ENCODE results near the gene OR2M5.

OR2M5 gene

DNA sequence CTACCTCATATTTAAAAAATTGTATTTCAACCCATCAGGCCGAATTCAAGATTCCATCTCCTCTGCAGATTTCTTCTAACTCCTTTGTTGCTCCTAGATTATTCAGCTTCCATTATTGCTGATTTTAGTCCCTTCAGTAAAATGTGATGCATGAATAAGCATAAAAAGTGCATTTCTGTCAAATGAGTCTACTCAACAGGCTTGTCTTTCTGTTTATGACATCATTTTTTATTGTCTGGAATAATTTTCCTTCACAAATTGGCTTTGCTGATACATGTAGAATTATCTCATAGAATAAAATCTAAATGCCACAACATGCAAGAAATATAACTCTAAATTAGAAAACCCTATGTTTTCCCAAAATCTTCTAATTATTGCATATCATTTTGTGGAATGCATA, 1.6 kb upstream of the OR2M5 start:
- TF ChIP-seq POLR2AphosphoS5 (IDR thresholded peaks at IDR 0.05; ENCODE audit: borderline replicate concordance, low read depth, low read length) (no peak), EZH2 (IDR thresholded peaks at IDR 0.05) (no peak), FOXP2 (optimal IDR thresholded peaks at IDR 0.05; ENCODE audit: control extremely low read depth, extremely low read length, insufficient read depth) (no peak)
- Histone ChIP-seq H3K27ac (no peak overlapping the region), H3K9ac (ENCODE audit: insufficient read length) (no peak overlapping the region), H3K4me3 (no peak overlapping the region), H3K36me3 (ENCODE audit: insufficient read depth, low read length) (no peaks in the 10 kb centered on the region), H3K9me3 (ENCODE audit: low read depth, low read length) (no peaks in the 10 kb centered on the region)
- no peak for DNase-seq (ENCODE audit: low read depth, low spot score)

DNA sequence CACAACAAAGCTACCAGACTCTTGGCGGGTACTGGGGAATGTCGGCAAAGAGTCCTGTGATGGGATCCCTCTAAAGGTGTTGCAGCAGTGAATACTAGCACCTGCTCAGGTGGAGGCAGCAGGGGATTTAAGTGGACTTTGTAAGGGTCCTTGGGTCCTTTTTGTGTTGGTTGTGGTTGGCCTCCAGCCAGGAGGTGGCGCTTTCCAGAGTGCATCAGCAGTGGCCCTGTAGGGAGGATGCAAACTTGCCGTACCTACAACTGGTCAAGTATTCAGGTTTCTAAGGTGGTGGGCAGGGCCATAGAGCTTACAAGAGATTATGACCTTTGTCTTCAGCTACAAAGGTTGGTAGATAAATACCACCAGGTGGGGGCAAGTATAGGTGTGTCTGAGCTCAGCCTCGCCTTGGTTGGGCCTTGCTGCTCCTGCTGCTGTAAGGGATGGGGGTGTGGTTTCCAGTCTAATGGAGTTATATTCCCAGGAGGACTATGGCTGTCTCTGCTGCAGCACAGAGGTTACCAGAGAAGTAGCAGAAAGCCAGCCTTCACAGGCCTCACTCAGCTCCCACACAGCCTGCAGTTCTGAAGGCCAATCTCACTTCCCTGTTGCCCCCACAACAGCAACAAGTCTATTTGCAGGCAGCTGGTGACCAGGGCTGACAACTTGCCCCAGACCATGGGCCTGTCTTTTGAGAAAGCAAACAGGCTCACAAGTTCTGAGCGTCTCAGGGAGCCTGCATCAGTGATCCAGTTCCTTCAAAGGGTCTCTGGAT, 7.3 kb downstream of the OR2M5 start:
- Histone ChIP-seq H3K27ac (no peak overlapping the region), H3K4me3 (no peak overlapping the region), H3K9ac (ENCODE audit: insufficient read length) (no peak overlapping the region), H3K36me3 (ENCODE audit: insufficient read depth, low read length) (no peaks in the 10 kb centered on the region), H3K9me3 (ENCODE audit: low read depth, low read length) (no peaks in the 10 kb centered on the region)
- TF ChIP-seq FOXP2 (optimal IDR thresholded peaks at IDR 0.05; ENCODE audit: control extremely low read depth, extremely low read length, insufficient read depth) (no peak), POLR2AphosphoS5 (IDR thresholded peaks at IDR 0.05; ENCODE audit: borderline replicate concordance, low read depth, low read length) (no peak), EZH2 (IDR thresholded peaks at IDR 0.05) (no peak)
- DNase-seq (ENCODE audit: low read depth, low spot score) = no peak

DNA sequence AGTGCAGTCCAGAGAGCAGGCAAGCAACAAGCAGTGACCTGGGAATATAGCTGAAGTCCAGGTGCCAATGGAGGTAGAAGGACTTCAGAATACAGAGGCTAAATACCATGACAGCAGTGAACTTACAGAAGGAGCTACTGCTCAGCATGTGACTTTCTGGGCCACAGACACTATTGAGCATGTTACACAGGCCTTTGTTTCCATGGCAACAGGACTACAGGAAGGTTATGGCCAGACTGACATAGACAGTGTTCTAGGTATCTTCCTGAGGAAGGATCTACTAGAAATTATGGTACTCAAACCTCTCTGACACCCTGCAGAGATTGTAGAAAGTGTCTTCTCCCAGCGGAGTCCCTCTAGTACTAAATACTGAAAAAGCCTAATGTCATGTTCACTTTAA, 11.0 kb downstream of the OR2M5 start:
- no peaks in the 10 kb centered on the region for H3K9me3 ChIP-seq (ENCODE audit: low read depth, low read length)

DNA sequence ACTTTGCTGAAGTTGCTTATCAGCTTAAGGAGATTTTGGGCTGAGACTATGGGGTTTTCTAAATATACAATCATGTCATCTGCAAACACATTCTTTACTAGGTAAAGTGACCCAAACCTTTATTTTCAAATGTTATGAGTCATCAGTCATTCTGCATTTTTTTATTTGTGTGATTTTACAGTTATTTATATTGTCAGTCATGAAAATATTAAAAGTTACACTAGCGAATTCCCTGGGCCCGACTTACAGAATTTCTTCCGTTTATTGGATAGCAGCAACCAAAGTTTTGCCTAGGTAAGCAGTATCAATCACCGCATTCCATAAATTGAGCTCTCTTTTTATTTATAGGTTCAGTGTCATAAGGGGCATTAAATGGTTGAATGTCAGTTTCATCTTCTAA, 13.8 kb downstream of the OR2M5 start:
- no peak overlapping the region for H3K27ac ChIP-seq

More for the DNA sequence above, 11.0 kb downstream of the OR2M5 start:
- Histone ChIP-seq H3K9ac (ENCODE audit: insufficient read length) (no peak overlapping the region), H3K4me3 (no peak overlapping the region), H3K36me3 (ENCODE audit: insufficient read depth, low read length) (no peaks in the 10 kb centered on the region), H3K27ac (no peak overlapping the region)
- TF ChIP-seq FOXP2 (optimal IDR thresholded peaks at IDR 0.05; ENCODE audit: control extremely low read depth, extremely low read length, insufficient read depth) = no peak
- TF ChIP-seq POLR2AphosphoS5 (IDR thresholded peaks at IDR 0.05; ENCODE audit: borderline replicate concordance, low read depth, low read length) = no peak
- no peak for TF ChIP-seq EZH2 (IDR thresholded peaks at IDR 0.05)
- DNase-seq (ENCODE audit: low read depth, low spot score) = no peak

DNA sequence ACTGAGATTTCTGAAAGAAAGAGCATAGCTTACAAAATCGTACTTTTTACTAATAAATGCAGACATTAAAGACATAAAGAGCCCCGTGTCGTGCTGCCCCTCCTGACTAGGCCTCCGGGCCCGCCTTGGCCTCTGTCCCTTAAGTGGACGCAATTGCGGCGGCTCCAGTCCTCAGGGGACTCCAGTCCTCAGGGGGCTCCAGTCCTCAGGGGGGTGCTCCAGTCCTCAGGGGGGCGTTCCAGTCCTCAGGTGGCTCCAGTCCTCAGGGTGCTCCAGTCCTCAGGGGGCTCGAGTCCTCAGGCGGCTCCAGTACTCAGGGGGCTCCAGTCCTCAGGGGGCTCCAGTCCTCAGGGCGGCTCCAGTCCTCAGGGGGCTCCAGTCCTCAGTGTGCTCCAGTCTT, 19.1 kb downstream of the OR2M5 start:
- no peak for TF ChIP-seq EZH2 (IDR thresholded peaks at IDR 0.05)
- no peak for TF ChIP-seq POLR2AphosphoS5 (IDR thresholded peaks at IDR 0.05; ENCODE audit: borderline replicate concordance, low read depth, low read length)
- no peak for TF ChIP-seq FOXP2 (optimal IDR thresholded peaks at IDR 0.05; ENCODE audit: control extremely low read depth, extremely low read length, insufficient read depth)
- H3K27ac ChIP-seq = no peak overlapping the region
- no peak overlapping the region for H3K4me3 ChIP-seq
- H3K9ac ChIP-seq (ENCODE audit: insufficient read length) = no peak overlapping the region
- no peak for DNase-seq (ENCODE audit: low read depth, low spot score)
- no peaks in the 10 kb centered on the region for H3K9me3 ChIP-seq (ENCODE audit: low read depth, low read length)
- no peaks in the 10 kb centered on the region for H3K36me3 ChIP-seq (ENCODE audit: insufficient read depth, low read length)

More for the DNA sequence above, 13.8 kb downstream of the OR2M5 start:
- TF ChIP-seq POLR2AphosphoS5 (IDR thresholded peaks at IDR 0.05; ENCODE audit: borderline replicate concordance, low read depth, low read length) = no peak
- TF ChIP-seq EZH2 (IDR thresholded peaks at IDR 0.05) = no peak
- no peak for TF ChIP-seq FOXP2 (optimal IDR thresholded peaks at IDR 0.05; ENCODE audit: control extremely low read depth, extremely low read length, insufficient read depth)
- Histone ChIP-seq H3K9ac (ENCODE audit: insufficient read length) (no peak overlapping the region), H3K4me3 (no peak overlapping the region), H3K36me3 (ENCODE audit: insufficient read depth, low read length) (no peaks in the 10 kb centered on the region), H3K9me3 (ENCODE audit: low read depth, low read length) (no peaks in the 10 kb centered on the region)
- DNase-seq (ENCODE audit: low read depth, low spot score) = no peak

DNA sequence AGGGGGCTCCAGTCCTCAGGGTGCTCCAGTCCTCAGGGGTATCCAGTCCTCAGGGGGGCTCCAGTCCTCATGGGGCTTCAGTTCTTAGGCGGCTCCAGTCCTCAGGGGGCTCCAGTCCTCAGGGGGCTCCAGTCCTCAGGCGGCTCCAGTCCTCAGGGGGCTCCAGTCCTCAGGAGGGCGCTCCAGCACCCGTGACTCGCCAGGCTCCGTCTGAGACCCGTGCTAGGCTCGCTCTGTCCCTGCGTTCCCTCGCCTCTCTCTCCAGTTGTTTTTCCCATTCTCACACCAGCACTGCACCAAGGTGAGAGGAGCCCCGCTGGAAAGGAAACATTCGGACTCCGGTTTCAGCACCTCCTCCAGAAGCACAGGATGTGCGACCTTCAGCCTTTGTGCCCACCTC, 20.2 kb downstream of the OR2M5 start:
- no peak for DNase-seq (ENCODE audit: low read depth, low spot score)
- Histone ChIP-seq H3K9ac (ENCODE audit: insufficient read length) (no peak overlapping the region), H3K36me3 (ENCODE audit: insufficient read depth, low read length) (no peaks in the 10 kb centered on the region), H3K27ac (no peak overlapping the region), H3K4me3 (no peak overlapping the region), H3K9me3 (ENCODE audit: low read depth, low read length) (no peaks in the 10 kb centered on the region)
- TF ChIP-seq POLR2AphosphoS5 (IDR thresholded peaks at IDR 0.05; ENCODE audit: borderline replicate concordance, low read depth, low read length) = no peak
- TF ChIP-seq EZH2 (IDR thresholded peaks at IDR 0.05) = no peak
- no peak for TF ChIP-seq FOXP2 (optimal IDR thresholded peaks at IDR 0.05; ENCODE audit: control extremely low read depth, extremely low read length, insufficient read depth)

DNA sequence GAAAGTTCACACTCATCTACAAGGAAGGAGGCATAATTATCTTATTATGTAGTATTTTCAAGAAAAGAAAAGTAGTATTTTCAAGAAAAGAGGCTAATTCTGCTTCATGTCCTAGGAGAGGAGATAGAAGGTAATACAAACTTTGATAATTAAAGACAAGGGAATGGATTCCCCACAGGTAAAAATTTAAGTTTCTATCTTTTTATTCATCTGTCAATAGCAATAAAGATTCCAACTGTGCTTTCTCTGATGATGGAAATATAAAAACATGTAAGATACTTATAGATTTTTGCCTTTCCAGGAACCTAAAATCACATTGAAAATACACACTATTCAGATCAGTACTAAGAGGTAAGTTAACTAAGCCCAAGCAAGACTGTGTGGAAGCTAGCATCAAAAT, 29.6 kb downstream of the OR2M5 start, which contains the start of gene OR2M2:
TSS of gene OR2M2 (plus strand) at position 301 of the 400 bp plus-strand sequence. CDS start 5,165 bp downstream, outside the sequence.
- Histone ChIP-seq H3K9ac (ENCODE audit: insufficient read length) (no peak within 1 kb of the TSS), H3K4me3 (no peak within 1 kb of the TSS), H3K9me3 (ENCODE audit: low read depth, low read length) (no peaks in the 10 kb centered on the region), H3K27ac (no peak within 1 kb of the TSS), H3K36me3 (ENCODE audit: insufficient read depth, low read length) (no peaks in the 10 kb centered on the region)
- no peak for TF ChIP-seq POLR2AphosphoS5 (IDR thresholded peaks at IDR 0.05; ENCODE audit: borderline replicate concordance, low read depth, low read length)
- no peak for TF ChIP-seq FOXP2 (optimal IDR thresholded peaks at IDR 0.05; ENCODE audit: control extremely low read depth, extremely low read length, insufficient read depth)
- no peak for TF ChIP-seq EZH2 (IDR thresholded peaks at IDR 0.05)
- no peak for DNase-seq (ENCODE audit: low read depth, low spot score)

DNA sequence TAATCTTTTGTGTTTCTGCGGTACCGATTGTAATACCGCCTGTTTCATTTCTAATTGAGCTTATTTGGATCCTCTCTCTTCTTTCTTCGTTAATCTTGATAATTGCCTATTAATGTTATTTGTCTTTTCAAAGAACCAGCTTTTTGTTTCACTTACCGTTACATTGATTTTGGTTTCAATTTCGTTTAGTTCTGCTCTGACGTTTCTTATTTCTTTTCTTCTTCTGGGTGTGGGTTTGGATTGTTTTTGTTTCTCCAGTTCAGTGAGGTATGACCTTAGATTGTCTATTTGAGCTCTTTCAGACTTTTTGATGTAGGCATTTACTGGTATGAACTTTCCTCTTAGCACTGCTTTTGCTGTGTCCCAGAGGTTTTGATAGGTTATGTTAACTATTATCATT, 39.0 kb downstream of the OR2M5 start:
- no peaks in the 10 kb centered on the region for H3K36me3 ChIP-seq (ENCODE audit: insufficient read depth, low read length)
- H3K27ac ChIP-seq = no peak overlapping the region
- DNase-seq (ENCODE audit: low read depth, low spot score) = no peak
- TF ChIP-seq POLR2AphosphoS5 (IDR thresholded peaks at IDR 0.05; ENCODE audit: borderline replicate concordance, low read depth, low read length) = no peak
- TF ChIP-seq EZH2 (IDR thresholded peaks at IDR 0.05) = no peak
- no peak for TF ChIP-seq FOXP2 (optimal IDR thresholded peaks at IDR 0.05; ENCODE audit: control extremely low read depth, extremely low read length, insufficient read depth)
- H3K9ac ChIP-seq (ENCODE audit: insufficient read length) = no peak overlapping the region
- no peak overlapping the region for H3K4me3 ChIP-seq
- no peaks in the 10 kb centered on the region for H3K9me3 ChIP-seq (ENCODE audit: low read depth, low read length)
